AG20443 (cell line): Measurements from ENCODE around the gene RBM20.
"Not testable (repeated sequence)": the region's sequence is repeated elsewhere in the genome, so short reads cannot be mapped to it uniquely, and the experiment has no call there.

Experiments
- DNase-seq: peaks from one replicate; pipeline ENCODE4 v3.0.0; 2012; ENCODE audit warnings: low spot score, mixed read lengths

RBM20 gene

DNA sequence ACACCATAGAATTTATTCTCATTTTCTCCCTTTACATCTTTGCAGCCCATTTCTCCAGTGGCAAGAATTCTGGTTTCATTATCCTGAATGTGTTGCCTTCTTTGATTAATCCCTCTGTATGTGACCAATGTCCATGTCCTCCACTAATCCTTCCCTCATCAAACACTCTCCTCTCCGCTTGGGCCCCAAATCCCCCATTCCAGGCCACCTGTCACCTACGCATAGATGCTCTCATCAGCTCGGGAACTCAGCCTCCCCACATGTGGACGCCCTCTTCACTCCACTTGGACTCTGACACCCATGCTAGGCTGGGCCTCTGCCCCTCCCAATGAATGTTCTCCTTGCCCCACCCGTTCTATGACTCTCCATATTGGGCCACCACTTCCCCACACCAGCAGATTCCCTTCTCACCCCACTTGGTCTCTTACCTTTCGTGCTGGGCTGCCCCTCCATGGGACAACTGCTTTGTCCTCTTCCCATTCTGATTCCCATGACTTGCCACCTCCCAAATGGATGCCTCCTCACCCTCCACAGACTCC is 18.7 kb upstream of the RBM20 start:
- no peak for DNase-seq

DNA sequence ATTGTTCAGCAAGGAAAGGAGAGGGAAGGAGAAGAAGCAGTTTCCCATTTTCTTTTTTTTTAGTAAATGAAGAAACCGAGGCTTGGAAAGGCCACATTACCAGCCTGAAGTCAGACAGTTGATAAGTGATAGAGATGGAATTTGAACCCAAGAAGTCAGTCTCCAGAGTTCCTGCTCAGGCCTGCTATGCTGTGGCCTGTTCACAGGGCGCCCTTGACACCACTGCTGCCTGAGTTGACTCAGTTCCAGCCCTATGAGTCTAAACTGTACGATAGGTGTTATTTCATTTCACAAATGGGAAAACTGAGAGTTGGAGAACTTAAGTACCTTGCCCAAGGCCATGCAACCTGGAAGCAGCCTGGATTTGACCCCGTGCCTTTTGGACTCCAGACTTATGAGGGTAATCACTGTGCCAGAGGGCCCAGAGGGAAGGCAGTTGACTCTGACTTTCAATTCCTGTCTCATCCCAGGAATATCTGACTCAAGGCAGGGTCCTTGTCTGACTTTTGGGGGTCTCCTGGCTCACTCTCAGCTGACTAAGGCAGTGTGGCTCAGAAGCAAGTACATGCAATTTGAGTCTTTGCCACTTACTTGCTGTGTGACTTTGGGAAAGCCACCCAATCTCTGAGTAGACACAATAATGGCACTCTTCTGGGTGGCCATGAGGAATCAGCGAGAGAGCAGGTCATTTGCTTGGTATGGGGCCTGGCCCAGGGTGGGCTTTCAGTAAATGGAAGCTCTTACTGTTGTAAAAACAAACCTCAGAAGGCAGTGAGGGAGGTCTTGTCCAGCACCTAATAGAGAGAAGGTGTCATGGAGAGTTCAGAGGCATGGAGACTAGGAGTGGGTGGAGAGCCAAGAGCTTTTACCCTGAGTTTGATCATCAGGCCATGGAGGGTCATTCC is 17.9 kb upstream of the RBM20 start:
- no peak for DNase-seq

DNA sequence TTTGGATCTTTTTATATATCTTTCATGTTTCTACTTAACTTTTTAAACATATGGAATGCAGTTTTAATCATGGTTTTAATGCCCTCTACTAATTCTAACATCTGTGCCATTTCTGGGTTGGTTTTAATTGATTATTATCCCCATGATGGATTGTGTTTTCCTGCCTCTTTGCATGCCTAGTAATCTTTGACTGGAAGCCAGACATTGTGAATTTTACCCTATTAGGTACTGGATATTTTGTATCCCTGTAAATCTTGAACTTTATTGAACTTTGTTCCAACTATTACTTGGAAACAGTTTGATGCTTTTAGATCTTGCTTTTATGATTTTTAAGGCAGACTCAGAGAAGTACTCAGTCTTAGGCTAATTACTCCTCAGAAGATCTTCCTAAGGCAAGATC is 16.0 kb upstream of the RBM20 start:
- no peak for DNase-seq

DNA sequence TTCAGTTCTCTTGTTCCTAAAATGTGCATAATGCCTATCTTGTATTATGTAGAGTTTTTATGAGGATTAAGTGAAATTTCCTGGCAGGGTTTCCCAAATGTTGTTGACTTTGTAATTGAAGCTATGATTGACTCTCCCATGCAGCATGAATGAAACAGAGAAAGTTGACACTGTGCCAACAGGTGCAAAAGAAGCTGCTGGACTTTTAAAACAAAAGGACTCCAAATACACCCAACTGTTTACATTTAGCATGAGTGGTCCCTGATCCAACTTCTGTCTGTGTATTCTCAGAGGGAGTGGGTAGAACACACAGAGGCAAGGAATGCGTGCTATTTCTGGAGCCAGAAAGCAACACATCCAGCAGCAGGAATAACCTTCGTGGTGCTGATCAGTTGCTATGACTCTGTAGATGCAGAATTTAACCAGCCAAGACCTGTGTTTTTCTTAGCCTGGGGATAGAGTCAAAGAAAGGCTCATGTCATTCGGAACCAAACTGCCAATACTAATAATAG is 14.4 kb upstream of the RBM20 start:
- DNase-seq: peak; percentile 53

DNA sequence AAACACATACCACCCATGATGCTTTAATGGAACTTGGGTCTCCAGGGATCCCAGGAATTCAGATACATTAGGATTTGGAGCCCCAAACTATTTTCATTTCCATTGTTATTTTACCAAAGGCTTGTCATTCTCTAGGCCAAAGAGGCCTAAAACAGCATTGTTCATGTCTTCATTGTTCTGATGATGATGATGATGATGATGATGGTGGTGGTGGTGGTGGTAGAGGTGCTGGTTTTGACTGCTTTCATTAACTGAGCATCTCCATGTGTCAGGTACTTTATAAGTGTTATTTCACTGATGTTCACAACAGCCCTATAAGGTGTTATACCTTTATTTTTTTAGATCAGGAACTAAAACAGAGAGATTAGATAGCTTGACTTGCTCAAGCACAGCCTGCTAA is 12.2 kb upstream of the RBM20 start:
- no peak for DNase-seq

DNA sequence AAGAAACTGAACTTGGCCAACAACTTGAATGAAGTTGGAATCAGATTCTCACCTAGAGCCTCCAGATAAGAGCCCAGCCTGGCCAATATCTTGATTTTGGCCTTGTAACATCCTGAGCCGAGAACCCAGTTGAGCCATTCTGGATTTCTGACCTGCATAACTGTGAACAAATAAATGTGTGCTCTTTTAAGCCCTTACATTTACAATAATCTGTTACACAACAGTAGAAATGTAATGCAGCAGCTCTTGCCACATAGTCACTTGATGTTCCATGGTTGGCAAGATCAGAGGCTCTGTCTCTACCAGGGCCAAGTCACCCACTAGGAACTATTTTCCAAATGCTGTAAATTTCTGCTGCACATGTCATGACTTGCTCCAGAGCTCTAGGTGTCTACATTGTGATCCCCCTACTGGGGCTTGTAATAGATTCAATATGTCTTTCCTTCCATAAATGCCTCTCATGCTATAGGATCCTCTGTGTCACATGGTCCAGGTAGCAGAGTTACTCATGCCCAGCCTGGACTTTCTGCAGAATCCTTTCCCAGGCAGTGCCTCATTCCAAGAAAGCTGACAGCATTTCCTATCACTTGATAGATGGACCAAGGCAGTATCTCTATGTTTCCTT is 11.4 kb upstream of the RBM20 start:
- DNase-seq: no peak

DNA sequence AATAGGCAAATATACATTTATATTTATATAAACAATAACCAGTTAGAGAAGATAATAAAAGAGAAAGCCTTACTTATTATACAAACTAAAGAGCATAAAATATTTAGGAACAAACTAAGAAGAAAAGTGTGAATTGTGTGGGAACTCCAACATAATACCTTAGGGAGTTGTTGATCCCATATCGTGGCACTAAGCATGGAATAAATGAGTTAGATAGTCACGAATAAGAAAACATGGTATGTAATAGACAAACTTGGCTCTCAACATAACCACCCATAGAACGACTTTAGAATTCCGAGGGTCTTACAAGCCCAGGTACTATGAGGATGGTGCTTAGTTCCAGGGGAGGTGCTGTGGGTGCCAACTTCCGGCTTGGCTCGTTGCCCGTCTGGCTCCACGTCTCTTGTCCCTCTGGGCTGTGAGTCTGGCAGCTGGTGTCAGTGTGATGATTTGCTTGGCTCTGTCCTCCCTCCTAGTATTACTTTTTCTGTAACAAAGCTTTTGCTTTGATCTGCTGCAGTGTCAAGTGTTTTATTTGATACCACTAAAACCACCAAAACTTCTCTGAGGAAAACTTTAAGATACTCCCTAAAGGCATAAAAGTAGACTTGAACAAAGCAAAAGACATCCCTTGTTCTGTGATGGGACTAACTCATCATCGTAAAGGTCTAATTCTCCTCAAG is 9.5 kb upstream of the RBM20 start:
- DNase-seq: no peak

DNA sequence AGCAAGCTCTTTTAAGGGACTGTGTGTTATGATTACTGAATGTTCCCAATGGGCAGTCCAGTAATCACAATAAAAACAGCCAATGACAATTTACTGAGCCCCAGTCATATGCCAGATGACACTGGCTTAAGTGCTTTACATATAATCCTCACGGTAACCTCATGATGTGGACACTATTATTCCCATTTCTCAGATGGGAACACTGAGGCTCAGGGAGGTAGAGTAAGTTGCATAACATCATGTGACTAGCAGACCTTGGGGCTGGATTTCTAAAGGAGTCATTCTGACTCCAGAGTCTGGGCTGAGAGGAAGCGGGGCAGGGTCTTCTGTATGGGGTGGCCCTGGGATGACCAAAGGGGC is 7.6 kb upstream of the RBM20 start:
- no peak for DNase-seq

DNA sequence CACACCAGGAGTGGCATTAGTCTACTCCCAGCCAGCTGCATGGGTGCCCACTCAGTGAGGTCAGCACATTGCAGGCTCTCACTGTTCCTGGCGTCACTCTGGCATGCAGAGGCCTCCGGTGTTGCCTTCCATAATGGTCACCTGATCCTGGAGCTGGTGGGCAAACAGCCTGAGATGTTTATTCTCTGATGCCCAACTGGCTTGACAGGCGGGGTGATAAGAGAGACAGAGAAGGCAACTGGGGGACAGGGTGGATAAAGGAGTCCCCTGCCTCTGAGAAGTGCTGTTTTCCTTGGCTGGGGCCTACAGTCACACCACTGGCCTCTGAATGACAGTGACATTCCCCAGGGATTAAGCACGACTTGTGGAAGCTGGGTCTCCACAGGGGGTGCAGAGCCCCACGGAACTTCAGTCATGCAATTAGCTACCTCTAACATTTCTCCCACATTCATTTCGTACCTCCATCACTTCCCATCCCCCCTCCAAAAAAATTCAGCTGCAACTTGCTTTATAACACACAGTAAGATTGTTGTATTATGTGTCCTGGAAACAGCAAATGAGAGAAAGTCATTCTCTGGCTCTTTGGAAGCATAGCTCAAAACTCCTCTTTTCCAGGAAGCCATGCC is 7.1 kb upstream of the RBM20 start:
- DNase-seq: no peak

DNA sequence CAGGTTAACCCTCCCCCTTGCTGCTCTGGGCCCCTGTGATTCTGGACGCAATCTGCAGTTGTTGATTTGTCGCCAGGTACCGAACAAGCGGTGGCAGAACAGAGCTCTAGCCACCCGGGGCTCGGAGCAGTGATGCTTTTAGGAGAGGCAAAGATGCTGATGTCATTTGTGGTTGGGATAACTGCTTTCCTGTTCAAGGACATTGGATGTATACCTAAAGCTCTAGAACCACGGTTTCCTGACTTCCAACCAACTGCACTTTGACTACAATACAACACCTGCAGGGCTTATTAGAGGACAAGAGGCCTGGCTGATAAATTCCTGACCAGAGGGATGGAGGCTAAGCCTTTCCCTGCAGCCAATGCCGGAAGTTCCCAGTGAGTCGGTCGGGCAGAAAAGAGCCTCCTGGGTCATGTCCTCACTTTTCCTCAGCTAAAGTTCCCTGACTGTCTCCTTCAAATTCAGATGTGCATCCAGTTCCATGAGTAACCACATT is 6.5 kb upstream of the RBM20 start:
- no peak for DNase-seq

DNA sequence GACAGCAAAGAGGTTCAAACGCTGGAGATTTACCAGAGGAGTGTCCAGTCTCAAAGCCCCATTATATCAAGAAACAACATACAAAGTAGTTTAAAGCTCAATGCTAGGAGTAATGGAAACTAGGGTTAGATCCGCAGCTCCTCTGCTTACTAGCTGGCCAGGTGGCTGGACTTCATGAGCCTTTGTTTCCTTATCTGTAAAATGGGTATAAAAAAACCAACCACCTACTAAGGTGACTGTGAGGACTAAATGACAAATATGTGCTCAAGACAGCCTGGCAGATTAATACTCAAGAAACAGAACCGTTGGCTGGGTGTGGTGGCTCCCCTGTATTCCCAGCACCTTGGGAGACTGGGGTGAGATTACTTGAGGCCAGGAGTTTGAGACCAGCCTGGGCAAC is 5.8 kb upstream of the RBM20 start:
- DNase-seq: no peak

DNA sequence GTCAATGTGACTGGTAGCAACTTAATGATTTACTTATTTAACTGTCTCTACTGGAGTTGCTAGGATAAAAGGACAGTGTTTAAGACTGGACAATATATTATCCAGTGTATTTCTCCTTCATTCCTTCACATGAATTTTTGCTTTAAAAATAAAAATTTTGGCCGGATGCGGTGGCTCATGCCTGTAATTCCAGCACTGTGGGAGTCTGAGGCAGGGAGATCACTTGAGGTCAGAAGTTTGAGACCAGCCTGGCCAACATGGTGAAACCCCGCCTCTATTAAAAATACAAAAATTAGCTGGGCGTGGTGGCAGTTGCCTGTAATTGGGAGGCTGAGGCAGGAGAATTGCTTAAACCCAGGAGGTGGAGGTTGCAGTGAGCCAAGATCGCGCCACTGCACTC is 5.1 kb upstream of the RBM20 start:
- DNase-seq: not testable (repeated sequence)

DNA sequence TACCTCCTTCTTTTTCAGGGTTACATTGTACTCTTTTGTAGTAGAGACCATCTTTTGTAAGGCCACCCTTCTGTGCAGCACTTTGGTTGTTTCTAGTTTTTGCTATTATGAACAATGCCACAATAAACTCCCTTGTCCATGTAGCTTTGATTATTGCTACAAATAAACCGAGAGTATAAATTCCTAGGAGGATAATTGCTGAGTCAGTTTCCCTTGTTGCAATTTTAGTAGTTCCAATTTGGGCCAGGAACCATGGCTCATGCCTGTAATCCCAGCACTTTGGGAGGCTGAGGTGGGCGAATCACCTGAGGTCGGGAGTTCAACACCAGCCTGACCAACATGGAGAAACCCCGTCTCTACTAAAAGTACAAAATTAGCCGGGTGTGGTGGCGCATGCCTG is 4.3 kb upstream of the RBM20 start:
- DNase-seq: not testable (repeated sequence)

DNA sequence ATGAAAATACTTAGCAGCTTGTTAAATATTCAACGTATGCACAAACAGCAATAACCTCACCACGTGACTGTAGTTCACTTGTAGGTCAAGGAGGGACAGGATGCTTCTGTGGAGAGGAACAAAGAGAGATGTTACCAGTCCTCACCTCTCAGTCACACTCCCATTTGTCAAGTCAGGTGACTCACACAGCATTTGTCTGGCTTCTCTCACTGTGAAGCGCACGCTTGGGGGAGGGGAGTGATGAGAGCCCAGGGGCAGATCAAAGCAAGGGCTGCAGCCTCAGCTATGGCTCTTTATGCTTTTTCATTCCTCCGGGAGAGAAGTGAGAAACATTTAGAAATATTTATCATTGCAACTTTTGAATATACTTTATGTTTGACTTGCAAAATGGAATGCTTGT is 2.9 kb upstream of the RBM20 start:
- DNase-seq: no peak

DNA sequence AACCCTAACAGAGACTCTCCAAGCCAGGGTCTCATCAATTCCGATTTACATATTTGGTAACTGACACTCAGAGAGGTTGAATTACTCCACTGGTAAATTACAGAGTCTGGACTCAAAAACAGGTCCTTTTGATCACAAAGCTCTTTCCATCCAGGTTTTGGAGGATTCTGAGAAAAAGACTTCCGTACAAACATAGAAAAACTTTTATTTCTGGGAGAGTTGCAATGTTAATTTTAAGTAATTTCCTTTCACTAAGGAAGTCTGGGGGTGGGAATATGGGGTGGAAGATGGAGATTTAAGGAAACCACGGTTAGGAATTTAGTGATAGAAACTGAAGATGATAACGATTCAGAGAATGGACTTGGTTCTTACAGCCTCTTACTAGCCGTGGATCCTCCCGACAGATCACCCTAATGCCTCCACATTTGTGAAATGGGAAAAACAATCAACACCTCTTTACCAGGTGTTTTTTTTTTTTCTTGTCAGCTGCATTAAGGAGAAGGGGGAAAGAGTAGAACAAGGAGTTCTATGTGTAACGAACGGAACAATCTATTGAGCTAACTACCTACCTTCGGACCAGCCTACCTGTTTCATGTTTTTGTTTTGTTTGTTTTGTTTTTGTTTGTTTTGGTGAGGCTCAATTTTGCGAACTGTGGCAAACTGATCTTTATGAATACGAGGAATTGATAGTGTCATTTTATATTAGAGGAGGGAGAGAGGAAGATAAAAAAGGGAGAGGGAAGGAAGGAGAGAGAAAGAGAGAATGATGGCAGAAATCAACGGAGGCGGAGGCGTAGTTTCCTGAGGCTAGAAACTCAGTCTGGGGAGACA is 1.7 kb upstream of the RBM20 start:
- no peak for DNase-seq

DNA sequence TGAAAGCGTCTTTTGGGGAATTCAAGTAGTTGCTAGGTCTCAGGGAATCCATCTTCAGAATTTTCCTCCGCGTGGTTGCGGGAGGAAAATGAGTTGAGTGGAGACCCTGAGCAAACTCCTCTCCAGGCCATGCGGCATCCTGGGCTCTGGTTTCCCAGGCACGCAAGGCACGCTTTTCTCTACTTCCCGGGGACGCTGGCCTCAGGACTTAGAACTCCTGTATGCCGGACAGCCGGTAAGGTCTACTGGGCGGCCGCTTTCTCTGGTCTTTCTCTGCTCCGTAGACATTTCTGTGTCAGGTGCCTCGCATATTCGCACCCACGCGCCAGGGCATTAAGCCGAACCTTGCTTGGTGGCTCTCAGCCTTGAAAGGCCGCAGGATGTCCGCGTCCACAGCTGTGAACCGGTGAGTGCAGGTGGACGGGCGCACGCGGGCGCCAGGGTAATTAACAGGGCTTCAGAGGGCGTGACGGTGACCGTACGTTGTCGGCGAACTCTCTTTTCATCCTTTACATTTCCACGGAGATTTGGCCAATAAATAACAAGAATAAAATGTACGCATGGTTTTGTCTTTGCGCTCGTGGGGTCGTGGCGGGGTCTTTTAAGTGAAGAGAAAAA is 992 bp upstream of the RBM20 start:
- no peak for DNase-seq

DNA sequence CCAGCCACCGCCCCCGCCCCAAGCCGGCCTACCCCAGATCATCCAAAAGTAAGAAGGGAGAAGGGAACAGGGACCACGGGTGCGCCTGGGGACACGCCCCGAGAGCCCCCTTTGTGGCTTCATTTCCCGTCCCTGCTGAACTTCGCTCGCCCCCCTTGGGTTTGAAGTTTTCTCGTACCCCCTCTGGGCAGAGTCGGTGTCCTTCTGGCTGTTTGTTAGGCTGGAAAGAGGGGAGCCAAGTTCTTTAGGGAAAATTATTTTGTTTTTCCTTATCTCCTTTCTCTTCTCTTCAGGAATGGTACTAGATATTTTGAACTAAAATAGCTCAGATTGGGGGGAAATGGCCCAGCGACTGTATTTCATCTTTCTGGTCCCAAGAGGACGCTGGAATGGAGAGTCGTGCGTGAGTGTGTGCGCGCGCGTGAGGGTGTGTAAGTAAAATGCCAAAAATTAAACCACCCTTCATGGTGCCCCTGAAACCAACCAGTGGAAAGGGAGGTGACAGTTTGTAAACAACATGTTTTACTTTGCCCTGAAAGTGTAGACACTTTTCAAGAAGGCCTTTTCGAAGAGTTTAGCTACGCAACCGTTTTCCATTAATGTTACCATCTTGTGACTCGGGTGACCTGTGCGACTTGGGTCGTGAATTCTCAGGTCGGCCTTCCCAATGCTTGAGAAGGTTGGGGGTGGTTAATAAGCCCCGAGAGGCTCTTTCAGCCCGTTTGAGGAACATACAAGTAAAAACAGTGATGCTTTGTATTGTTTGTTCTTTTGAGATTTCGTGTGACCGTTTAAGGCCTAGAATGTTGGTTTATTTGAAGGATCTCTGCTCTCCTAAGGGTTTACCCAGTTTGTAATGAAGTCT is 694 bp downstream of the RBM20 start:
- no peak for DNase-seq

DNA sequence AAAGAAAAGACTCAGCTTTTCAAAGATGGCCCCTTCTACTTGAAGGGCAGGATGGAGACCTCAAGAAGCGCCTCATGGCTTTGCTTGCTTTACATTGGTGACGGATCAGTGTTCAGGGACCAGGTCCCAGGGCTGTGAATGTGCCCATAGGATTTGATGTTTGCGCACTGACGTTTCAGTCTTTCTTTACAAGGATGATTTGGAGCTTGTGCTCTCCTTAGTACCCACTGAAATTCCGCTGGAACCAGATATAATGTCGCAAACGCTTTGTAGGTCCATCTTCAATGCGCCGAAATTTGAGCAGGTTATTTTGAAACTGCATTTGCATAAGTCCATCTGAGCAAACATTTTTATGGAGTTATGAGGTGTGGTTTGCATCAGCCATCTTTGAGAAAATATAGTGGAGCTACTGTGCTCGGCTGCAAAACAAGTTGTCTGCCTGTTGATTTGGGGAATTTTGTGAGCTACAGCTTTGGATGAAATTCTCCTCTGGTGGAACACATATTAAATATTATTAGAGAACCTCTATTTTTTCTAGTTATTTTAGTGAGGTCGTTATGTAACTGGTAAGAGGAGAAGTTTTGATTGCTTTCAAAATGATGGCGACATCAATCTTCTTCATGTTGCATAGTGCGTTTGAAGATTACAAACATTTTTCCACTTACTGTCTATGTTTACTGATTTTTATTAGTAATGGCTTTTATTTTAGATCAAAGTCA is 2.4 kb downstream of the RBM20 start:
- no peak for DNase-seq

DNA sequence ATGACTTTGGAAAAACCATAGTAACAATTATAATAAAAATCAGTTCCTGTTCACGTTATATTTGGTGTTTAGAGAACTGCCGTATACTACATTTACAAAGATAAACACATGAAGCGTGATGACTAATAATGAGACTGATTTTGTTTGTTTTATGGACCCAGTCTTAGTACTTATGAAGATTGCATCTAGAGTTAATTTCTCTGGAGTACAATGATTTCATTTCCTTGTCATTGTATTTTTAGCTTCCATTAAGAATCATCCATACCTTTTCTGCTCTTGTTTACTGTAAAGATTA is 2.9 kb downstream of the RBM20 start:
- DNase-seq: no peak
